HepG2 (cell line): ENCODE measurements around the gene PRM2. TPM values are rescaled to one million over a fixed set of nuclear protein-coding genes. Genes with fewer than 3 reads are reported as not detected.

ENCODE experiments used
- ATAC-seq: fragments of 200-7000 bp; cut with Tn5 transposase; 3 replicates; pipeline ENCODE4 v1.9.1; 2020; ENCODE audit warnings: mild to moderate bottlenecking, moderate library complexity
- BruUV-seq: library from RNA; stranded (reverse); fragments of 400-500 nt; replicated peaks from 2 replicates; lab custom pipeline; 2021; lab: Mats Ljungman, UMichigan
- CTCF ChIA-PET: fragments of 300-600 bp; formaldehyde crosslinking; extraction: SDS; loops from one replicate; lab custom pipeline; 2021; ENCODE audit warnings: low total read pairs, inconsistent platforms, low intra/inter-chr PET ratio; lab: Yijun Ruan, JAX
- POLR2A ChIA-PET: fragments of 350-600 bp; sonication (Branson Sonifier 250); formaldehyde crosslinking; loops from one replicate; lab custom pipeline; 2020; ENCODE audit warnings: antibody characterized with exemption, inconsistent platforms; lab: Yijun Ruan, JAX
- DNase-seq: peaks from one replicate; pipeline ENCODE4 v3.0.0-alpha.2; 2015; ENCODE audit warnings: low spot score
- FAIRE-seq: peaks from 3 replicates; lab custom pipeline; 2011; peaks lifted over from hg19 to GRCh38; lab: Jason Lieb, UNC
- H2AFZ ChIP-seq: one replicate; pipeline ENCODE4 v1.6.1; 2011; ENCODE audit warnings: low read length, inconsistent platforms
- H3K27ac ChIP-seq: fragments of 300-600 bp; 3 replicates; pipeline ENCODE4 v1.8.0; 2011; ENCODE audit warnings: mixed run types, mild to moderate bottlenecking, mixed read lengths, low read length, inconsistent platforms; ENCODE audit not compliant: insufficient read depth; ENCODE audit errors: extremely low read length
- H3K27me3 ChIP-seq, 2 experiments: fragments of 200-600 bp in 1 of 2; 2 replicates in 1 of 2; 3 replicates in 1 of 2; pipeline versions ENCODE4 v1.6.0 to v1.8.0; 2011; ENCODE audit warnings: low read length in 2 of 2, mild to moderate bottlenecking in 2 of 2, moderate library complexity in 2 of 2, inconsistent platforms in 1 of 2; ENCODE audit not compliant: insufficient read depth in 2 of 2, control insufficient read depth in 1 of 2
- H3K36me3 ChIP-seq, 2 experiments: fragments of 200-600 bp in 1 of 2; replicated peaks in 1 of 2; 2 replicates in 1 of 2; 3 replicates in 1 of 2; pipeline versions ENCODE4 v1.5.1 to v1.8.0; 2011; ENCODE audit warnings: low read length in 2 of 2, inconsistent platforms in 1 of 2; ENCODE audit not compliant: insufficient read depth in 2 of 2, control insufficient read depth in 1 of 2
- H3K4me1 ChIP-seq: 2 replicates; pipeline ENCODE4 v1.5.1; 2012; ENCODE audit warnings: low read length, inconsistent platforms; ENCODE audit not compliant: insufficient read depth
- H3K4me2 ChIP-seq: 2 replicates; pipeline ENCODE4 v1.6.0; 2011; ENCODE audit warnings: low read depth, low read length, inconsistent platforms
- H3K4me3 ChIP-seq, 3 experiments: fragments of 200-600 bp in 1 of 3; sonication (generic), shearing (Covaris generic) in 1 of 3; replicated peaks in 1 of 3; 2 replicates each; pipeline ENCODE4 v1.5.1; 2011 to 2016; ENCODE audit warnings: low read length in 3 of 3, inconsistent platforms in 2 of 3, low read depth in 2 of 3, mild to moderate bottlenecking in 2 of 3, control low read depth in 1 of 3, mixed read lengths in 1 of 3; ENCODE audit not compliant: insufficient read depth in 1 of 3
- H3K79me2 ChIP-seq: one replicate; pipeline ENCODE4 v1.6.1; 2011; ENCODE audit warnings: low read length, inconsistent platforms; ENCODE audit not compliant: insufficient read depth
- H3K9ac ChIP-seq: 2 replicates; pipeline ENCODE4 v1.6.0; 2011; ENCODE audit warnings: mild to moderate bottlenecking, low read depth, low read length, inconsistent platforms; ENCODE audit not compliant: insufficient read depth
- H3K9me3 ChIP-seq: 2 replicates; pipeline ENCODE4 v1.5.1; 2012; ENCODE audit warnings: mild to moderate bottlenecking, low read length
- H4K20me1 ChIP-seq: 2 replicates; pipeline ENCODE4 v1.6.0; 2011; ENCODE audit warnings: inconsistent platforms, mild to moderate bottlenecking, low read length, moderate library complexity; ENCODE audit not compliant: insufficient read depth
- GATAD2A ChIP-seq: IDR thresholded peaks from 2 replicates; pipeline ENCODE4 v1.6.1; 2016
- HDAC1 ChIP-seq: sonication (generic); formaldehyde crosslinking; IDR thresholded peaks from 2 replicates; pipeline ENCODE4 v1.5.1; 2020; ENCODE audit warnings: mild to moderate bottlenecking, missing genetic modification reagents
- MTF2 ChIP-seq: sonication (generic); formaldehyde crosslinking; IDR thresholded peaks from 2 replicates; pipeline ENCODE4 v1.5.0; 2020; ENCODE audit warnings: missing genetic modification reagents, borderline replicate concordance
- NFYC ChIP-seq: IDR thresholded peaks from 2 replicates; pipeline ENCODE4 v1.6.1; 2016; ENCODE audit warnings: missing genetic modification reagents, missing compliant biosample characterization
- PCBP1 ChIP-seq: fragments of 200-400 bp; formaldehyde crosslinking; IDR thresholded peaks from 2 replicates; pipeline ENCODE4 v1.6.1; 2017; ENCODE audit warnings: mild to moderate bottlenecking, low read depth, low read length, borderline replicate concordance
- SETDB1 ChIP-seq: sonication (generic); formaldehyde crosslinking; IDR thresholded peaks from 2 replicates; pipeline ENCODE4 v1.5.1; 2020; ENCODE audit warnings: missing genetic modification reagents, mild to moderate bottlenecking, borderline replicate concordance
- SNAPC2 ChIP-seq: sonication (generic); formaldehyde crosslinking; IDR thresholded peaks from 2 replicates; pipeline ENCODE4 v1.8.1; 2022; ENCODE audit warnings: mild to moderate bottlenecking, missing genetic modification reagents
- SNRNP70 ChIP-seq: fragments of 200-400 bp; formaldehyde crosslinking; IDR thresholded peaks from 2 replicates; pipeline ENCODE4 v1.6.1; 2017; ENCODE audit warnings: mild to moderate bottlenecking, low read depth, low read length, moderate library complexity
- SOX5 ChIP-seq: IDR thresholded peaks from 2 replicates; pipeline ENCODE4 v1.6.1; 2016; ENCODE audit warnings: borderline replicate concordance
- TCF7 ChIP-seq: sonication (generic); IDR thresholded peaks from 2 replicates; pipeline ENCODE4 v1.6.1; 2016; ENCODE audit warnings: antibody characterized with exemption, low read depth
- ZKSCAN1 ChIP-seq: fragments of 150-350 bp; IDR thresholded peaks from 2 replicates; pipeline ENCODE4 v1.6.1; 2014; ENCODE audit warnings: low read length
- ZNF44 ChIP-seq: sonication (generic); formaldehyde crosslinking; IDR thresholded peaks from 2 replicates; pipeline ENCODE4 v1.5.1; 2020; ENCODE audit warnings: mild to moderate bottlenecking, missing genetic modification reagents
- ZNF878 ChIP-seq: sonication (generic); formaldehyde crosslinking; IDR thresholded peaks from 2 replicates; pipeline ENCODE4 v1.8.1; 2023; ENCODE audit warnings: mild to moderate bottlenecking, missing genetic modification reagents, moderate library complexity
- WGBS: methylation state at CpG from one replicate; pipeline ENCODE4 v1.1.6; 2017; ENCODE audit warnings: low lambda C conversion rate; 5-methylcytosine and 5-hydroxymethylcytosine counted together
- in situ Hi-C: cut with HindIII; loops from 2 replicates; pipeline ENCODE4 v1.10.0; 2017; ENCODE audit warnings: low pct_unique_long_range_greater_than_20kb; ENCODE audit not compliant: extremely low pct_ligation_motif_present
- intact Hi-C: fragments of 100-400 bp; cut with micrococcal nuclease; formaldehyde crosslinking; loops from one replicate; pipeline ENCODE4 v1.10.0; 2022; ENCODE audit not compliant: unreplicated experiment
- polyA plus RNA-seq, 8 experiments: library from polyadenylated mRNA; depleted of rRNA in 3 of 8; stranded (reverse) in 7 of 8; unstranded in 1 of 8; fragments of >200 nt; fragmentation: Illumina TruSeq in 4 of 8; extraction: Trizol in 4 of 8; gene quantifications; 2 replicates each; pipeline versions ENCODE4 v1.2.1 to v1.2.3, GENCODE V29; 2011 to 2016; ENCODE audit warnings: low read depth in 4 of 8, missing spikeins in 1 of 8, mixed read lengths in 1 of 8; ENCODE audit not compliant: insufficient read depth in 1 of 8
- total RNA-seq, 5 experiments: library from RNA; depleted of rRNA; stranded (reverse); fragments of >200 nt; fragmentation: Illumina TruSeq; extraction: Trizol; gene quantifications; 2 replicates each; pipeline ENCODE4 v1.2.3, GENCODE V29; 2016; ENCODE audit warnings: low read depth in 1 of 5
- TF ChIP-seq, protein P1 (sequence below): sonication (generic); formaldehyde crosslinking; IDR thresholded peaks from 2 replicates; pipeline ENCODE4 v1.5.1; 2020; ENCODE audit warnings: mild to moderate bottlenecking, missing genetic modification reagents, moderate library complexity
- TF ChIP-seq, protein P2 (sequence below): sonication (generic); formaldehyde crosslinking; IDR thresholded peaks from 2 replicates; pipeline ENCODE4 v1.8.1; 2023; ENCODE audit warnings: mild to moderate bottlenecking, inconsistent platforms, moderate library complexity, missing genetic modification reagents, borderline replicate concordance
- TF ChIP-seq, protein P3 (sequence below): sonication (generic); formaldehyde crosslinking; IDR thresholded peaks from 2 replicates; pipeline ENCODE4 v1.4.0; 2020; ENCODE audit warnings: mild to moderate bottlenecking, missing genetic modification reagents
- TF ChIP-seq, protein P4 (sequence below): sonication (generic); formaldehyde crosslinking; IDR thresholded peaks from 2 replicates; pipeline ENCODE4 v1.8.0; 2022; ENCODE audit warnings: mild to moderate bottlenecking, missing genetic modification reagents, moderate library complexity

Gene PRM2
- total and polyA plus RNA-seq, 2 of the 13 experiments (the other 11 are each of a cell fraction or from before 2014, with no cell fraction given), result 0.54 TPM; not detected in 1

DNA sequence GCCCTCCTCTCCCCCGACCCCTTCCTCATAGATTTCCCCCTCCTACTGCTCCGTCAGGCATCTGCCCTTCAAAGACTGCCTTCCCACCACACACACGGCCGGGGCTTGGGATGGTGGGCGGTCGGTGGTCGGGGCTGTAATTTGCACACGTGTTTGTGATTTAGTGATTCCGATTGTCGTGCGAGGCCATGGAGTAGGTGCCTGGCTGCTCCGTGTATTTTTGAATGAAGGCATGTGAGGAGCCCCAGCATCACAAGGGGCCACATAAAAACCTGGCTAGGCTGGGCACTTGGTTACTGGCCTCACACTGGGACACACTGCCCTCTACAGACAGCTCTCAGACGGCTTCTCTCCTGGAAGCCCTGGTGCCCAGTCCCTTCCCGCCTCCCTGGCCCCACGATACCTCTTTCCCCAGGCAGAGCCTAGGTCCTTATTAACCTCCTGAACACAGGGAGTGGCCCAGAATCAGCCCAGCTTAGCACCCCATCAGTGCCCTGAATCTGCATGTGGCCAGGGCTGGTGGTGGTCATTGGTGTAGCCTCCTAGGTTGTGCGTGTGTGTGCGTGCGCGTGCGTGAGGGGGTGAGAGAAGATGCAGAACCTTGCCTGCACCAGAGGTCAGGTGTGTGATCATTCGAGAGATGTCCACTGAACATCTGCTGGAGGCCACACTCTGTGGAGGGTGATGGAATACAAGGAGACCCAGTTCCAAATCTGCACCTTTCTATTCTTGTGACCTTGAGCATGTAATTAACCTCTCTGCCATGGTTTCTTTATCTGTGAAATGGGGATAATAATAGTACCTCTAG lies 18.9 kb downstream of the PRM2 start:
- in situ Hi-C loops, result loop anchor here (5.0 kb wide), 2 partner anchors 90 to 290 kb away; partner anchors contain the start of gene RMI2
- TSS peak; percentile 83 for BruUV-seq
- WGBS, result 9% methylated on average over 18 of the region's 21 CpGs
- TF ChIP-seq, protein P1, sequence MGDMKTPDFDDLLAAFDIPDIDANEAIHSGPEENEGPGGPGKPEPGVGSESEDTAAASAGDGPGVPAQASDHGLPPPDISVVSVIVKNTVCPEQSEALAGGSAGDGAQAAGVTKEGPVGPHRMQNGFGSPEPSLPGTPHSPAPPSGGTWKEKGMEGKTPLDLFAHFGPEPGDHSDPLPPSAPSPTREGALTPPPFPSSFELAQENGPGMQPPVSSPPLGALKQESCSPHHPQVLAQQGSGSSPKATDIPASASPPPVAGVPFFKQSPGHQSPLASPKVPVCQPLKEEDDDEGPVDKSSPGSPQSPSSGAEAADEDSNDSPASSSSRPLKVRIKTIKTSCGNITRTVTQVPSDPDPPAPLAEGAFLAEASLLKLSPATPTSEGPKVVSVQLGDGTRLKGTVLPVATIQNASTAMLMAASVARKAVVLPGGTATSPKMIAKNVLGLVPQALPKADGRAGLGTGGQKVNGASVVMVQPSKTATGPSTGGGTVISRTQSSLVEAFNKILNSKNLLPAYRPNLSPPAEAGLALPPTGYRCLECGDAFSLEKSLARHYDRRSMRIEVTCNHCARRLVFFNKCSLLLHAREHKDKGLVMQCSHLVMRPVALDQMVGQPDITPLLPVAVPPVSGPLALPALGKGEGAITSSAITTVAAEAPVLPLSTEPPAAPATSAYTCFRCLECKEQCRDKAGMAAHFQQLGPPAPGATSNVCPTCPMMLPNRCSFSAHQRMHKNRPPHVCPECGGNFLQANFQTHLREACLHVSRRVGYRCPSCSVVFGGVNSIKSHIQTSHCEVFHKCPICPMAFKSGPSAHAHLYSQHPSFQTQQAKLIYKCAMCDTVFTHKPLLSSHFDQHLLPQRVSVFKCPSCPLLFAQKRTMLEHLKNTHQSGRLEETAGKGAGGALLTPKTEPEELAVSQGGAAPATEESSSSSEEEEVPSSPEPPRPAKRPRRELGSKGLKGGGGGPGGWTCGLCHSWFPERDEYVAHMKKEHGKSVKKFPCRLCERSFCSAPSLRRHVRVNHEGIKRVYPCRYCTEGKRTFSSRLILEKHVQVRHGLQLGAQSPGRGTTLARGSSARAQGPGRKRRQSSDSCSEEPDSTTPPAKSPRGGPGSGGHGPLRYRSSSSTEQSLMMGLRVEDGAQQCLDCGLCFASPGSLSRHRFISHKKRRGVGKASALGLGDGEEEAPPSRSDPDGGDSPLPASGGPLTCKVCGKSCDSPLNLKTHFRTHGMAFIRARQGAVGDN, result peak; percentile 95
- TF ChIP-seq, protein P2, sequence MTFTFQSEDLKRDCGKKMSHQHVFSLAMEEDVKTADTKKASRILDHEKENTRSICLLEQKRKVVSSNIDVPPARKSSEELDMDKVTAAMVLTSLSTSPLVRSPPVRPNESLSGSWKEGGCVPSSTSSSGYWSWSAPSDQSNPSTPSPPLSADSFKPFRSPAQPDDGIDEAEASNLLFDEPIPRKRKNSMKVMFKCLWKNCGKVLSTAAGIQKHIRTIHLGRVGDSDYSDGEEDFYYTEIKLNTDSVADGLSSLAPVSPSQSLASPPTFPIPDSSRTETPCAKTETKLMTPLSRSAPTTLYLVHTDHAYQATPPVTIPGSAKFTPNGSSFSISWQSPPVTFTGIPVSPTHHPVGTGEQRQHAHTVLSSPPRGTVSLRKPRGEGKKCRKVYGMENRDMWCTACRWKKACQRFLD (CRISPR knock-in tag), result peak; percentile 65; the same call in 1 of the 2 replicates
- TF ChIP-seq SETDB1 (CRISPR knock-in tag), result no peak
- TF ChIP-seq TCF7, result no peak
- peak; percentile 86 for TF ChIP-seq ZNF878 (CRISPR knock-in tag)
- no peak for TF ChIP-seq NFYC (CRISPR knock-in tag)
- TF ChIP-seq, protein P3, sequence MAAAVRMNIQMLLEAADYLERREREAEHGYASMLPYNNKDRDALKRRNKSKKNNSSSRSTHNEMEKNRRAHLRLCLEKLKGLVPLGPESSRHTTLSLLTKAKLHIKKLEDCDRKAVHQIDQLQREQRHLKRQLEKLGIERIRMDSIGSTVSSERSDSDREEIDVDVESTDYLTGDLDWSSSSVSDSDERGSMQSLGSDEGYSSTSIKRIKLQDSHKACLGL (CRISPR knock-in tag), result no peak; the same call in 1 of the 2 replicates
- no peak for TF ChIP-seq SNRNP70
- TF ChIP-seq SNAPC2, result no peak
- no peak for TF ChIP-seq PCBP1
- TF ChIP-seq GATAD2A (CRISPR knock-in tag), result peak; percentile 77
- TF ChIP-seq SOX5, result peak; percentile 27; the same call in 1 of the 2 replicates
- peak; percentile 22 for TF ChIP-seq HDAC1 (CRISPR knock-in tag)
- TF ChIP-seq, protein P4, sequence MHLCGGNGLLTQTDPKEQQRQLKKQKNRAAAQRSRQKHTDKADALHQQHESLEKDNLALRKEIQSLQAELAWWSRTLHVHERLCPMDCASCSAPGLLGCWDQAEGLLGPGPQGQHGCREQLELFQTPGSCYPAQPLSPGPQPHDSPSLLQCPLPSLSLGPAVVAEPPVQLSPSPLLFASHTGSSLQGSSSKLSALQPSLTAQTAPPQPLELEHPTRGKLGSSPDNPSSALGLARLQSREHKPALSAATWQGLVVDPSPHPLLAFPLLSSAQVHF (CRISPR knock-in tag), result 0 out of 2 replicates have a peak, but pooled peaks have one; percentile 77
- peak; percentile 22; the same call in 1 of the 2 replicates for TF ChIP-seq ZNF44
- TF ChIP-seq MTF2 (CRISPR knock-in tag), result no peak; the same call in 1 of the 2 replicates
- no peak for TF ChIP-seq ZKSCAN1

More for the DNA sequence above, 18.9 kb downstream of the PRM2 start:
- DNase-seq, result peak; percentile 85
- H3K79me2 ChIP-seq, result peaks cover 28% of the 10 kb centered on the region
- FAIRE-seq, result peak; percentile 79
- intact Hi-C loops, result loop anchor here (1.0 to 5.0 kb wide), 5 partner anchors 21 to 115 kb away; no protein-coding TSS in a partner anchor
- ATAC-seq, result peak; percentile 72
- peak overlapping the region; percentile 99 for H3K4me2 ChIP-seq
- ChIA-PET CTCF (interaction anchor here (0.6 to 5.2 kb wide), 4 partner anchors 99 to 286 kb away, joined by 3 to 38 read pairs (median 20); no protein-coding TSS in a partner anchor), POLR2A (interaction anchor here (0.7 to 9.0 kb wide), 19 partner anchors 12 to 486 kb away, joined by 3 to 351 read pairs (median 19); partner anchors contain the start of genes DEXI, PRM1, PRM2 and PRM3)
- peak overlapping the region; percentile 93 for H3K27ac ChIP-seq
- peaks cover 35% of the 10 kb centered on the region for H4K20me1 ChIP-seq
- H2AFZ ChIP-seq, result no peak overlapping the region
- H3K27me3 ChIP-seq, result no peaks in the 10 kb centered on the region; a peak in 2 of 5 replicates
- H3K9ac ChIP-seq, result peak overlapping the region; percentile 92
- H3K9me3 ChIP-seq, result no peaks in the 10 kb centered on the region
- H3K36me3 ChIP-seq, result peaks cover 2 to 8% of the 10 kb centered on the region in 2 experiments; a peak in 4 of 5 replicates
- H3K4me3 ChIP-seq, result peak overlapping the region; percentile 87 to 98 (median 95)
- H3K4me1 ChIP-seq, result peaks cover 81% of the 10 kb centered on the region
